ENCODE measurements around the gene TMCC3. TPM values are rescaled to one million over a fixed set of nuclear protein-coding genes. Genes with fewer than 3 reads are reported as not detected.

TMCC3 gene
- total and polyA plus RNA-seq, 9 of the 15 experiments (the other 6 are each of a cell fraction or from before 2014, with no cell fraction given), result not detected

- CTCF ChIA-PET (ENCODE audit: low intra/inter-chr PET ratio), result no interaction called here
- H3K9me1 ChIP-seq (ENCODE audit: control insufficient read depth, insufficient read depth, low read length), result no peaks in the 10 kb centered on the region
- H3K4me2 ChIP-seq (ENCODE audit: insufficient read depth, low read length), result no peak overlapping the region
- no peak for ATAC-seq
- no peak overlapping the region for H3K4me3 ChIP-seq
- DNase-seq (ENCODE audit: extremely low read depth in 1 of 4, low spot score in 3 of 4), result no peak
- no peak overlapping the region for H3K9ac ChIP-seq (ENCODE audit: insufficient read depth in 1 of 2, low read depth in 2 of 2, low read length in 2 of 2)
- H3K27me3 ChIP-seq (ENCODE audit: control insufficient read depth in 2 of 2, insufficient read depth in 2 of 2, low read length in 2 of 2), result peaks cover 15 to 19% of the 10 kb centered on the region in 2 experiments; a peak in 3 of 5 replicates
- H3K79me2 ChIP-seq (ENCODE audit: control insufficient read depth, insufficient read depth, low read length), result no peaks in the 10 kb centered on the region
- no peaks in the 10 kb centered on the region for H3K36me3 ChIP-seq (ENCODE audit: control insufficient read depth, insufficient read depth, low read length)
- POLR2A ChIA-PET, result no interaction called here
- no TSS peak for BruUV-seq (replicated peaks)
- intact Hi-C loops (cut with micrococcal nuclease) (no loop called here), in situ Hi-C loops (cut with MboI) (no loop called here)
- no peaks in the 10 kb centered on the region for H4K20me1 ChIP-seq (replicated peaks; ENCODE audit: control insufficient read depth, insufficient read depth, low read length)
- no peak overlapping the region for H3K27ac ChIP-seq (ENCODE audit: extremely low read depth, low read depth, low read length)
- no peaks in the 10 kb centered on the region for H3K4me1 ChIP-seq (replicated peaks in 1 of 2; ENCODE audit: control insufficient read depth in 2 of 2, insufficient read depth in 2 of 2, low read length in 2 of 2)
- no peak for FAIRE-seq
- H2AFZ ChIP-seq (ENCODE audit: low read depth, low read length), result no peak overlapping the region
- no peaks in the 10 kb centered on the region for H3K9me3 ChIP-seq (replicated peaks; ENCODE audit: control insufficient read depth, insufficient read depth, low read depth, low read length)
- WGBS (ENCODE audit: insufficient coverage, low coverage, missing lambda C conversion rate), result 1% methylated on average over 5 of the region's 5 CpGs
- no peak for TF ChIP-seq KLF1 (tag; IDR thresholded peaks at IDR 0.05)
- no peak for TF ChIP-seq NBN (IDR thresholded peaks at IDR 0.05; ENCODE audit: low read depth)
- no peak for TF ChIP-seq CREB3L1 (IDR thresholded peaks at IDR 0.05; ENCODE audit: borderline replicate concordance, low read depth)
- TF ChIP-seq GMEB1 (CRISPR knock-in tag; IDR thresholded peaks at IDR 0.05), result no peak
- no peak for TF ChIP-seq CCAR2 (IDR thresholded peaks at IDR 0.05; ENCODE audit: low read depth, low read length)
- TF ChIP-seq PML (IDR thresholded peaks at IDR 0.05; ENCODE audit: low read length), result no peak
- TF ChIP-seq ZNF609 (CRISPR knock-in tag; IDR thresholded peaks at IDR 0.05; ENCODE audit: borderline replicate concordance), result no peak
- no peak for TF ChIP-seq ZNF398 (CRISPR knock-in tag; IDR thresholded peaks at IDR 0.05)
- TF ChIP-seq ETS2 (tag; IDR thresholded peaks at IDR 0.05; ENCODE audit: borderline replicate concordance, poor library complexity, severe bottlenecking), result no peak
- TF ChIP-seq PREB (CRISPR knock-in tag; IDR thresholded peaks at IDR 0.05), result no peak
- no peak for TF ChIP-seq NR1H2 (CRISPR knock-in tag; IDR thresholded peaks at IDR 0.05)
These were observed 39.9 kb upstream of the TMCC3 start for GRCh38 chr12:94690198-94690771.

Measured in K562 (cell line).